Activated naive CD4-positive, alpha-beta T cell treated with anti-CD3 and anti-CD28 coated beads, Interleukin-2, amount 10 ng/mL, durations not matched to agents 7 days and 5 days (primary cell): ENCODE results near the gene RNPS1.

Experiments
- CTCF ChIA-PET: fragments of 350-600 bp; sonication (Branson Sonifier 250); formaldehyde crosslinking; loops from one replicate; lab custom pipeline; 2021; ENCODE audit warnings: antibody characterized with exemption; lab: Charles Lee
- DNase-seq: peaks from one replicate; pipeline ENCODE4 v3.0.0-alpha.2; 2020
- H3K27ac Mint-ChIP-seq: one replicate; pipeline ENCODE4 v1.8.0; 2021; ENCODE audit warnings: mild to moderate bottlenecking, moderate library complexity, mixed read lengths
- H3K27me3 Mint-ChIP-seq: one replicate; pipeline ENCODE4 v1.8.0; 2021; ENCODE audit warnings: mild to moderate bottlenecking, mixed read lengths
- H3K36me3 Mint-ChIP-seq: one replicate; pipeline ENCODE4 v1.8.0; 2021; ENCODE audit warnings: mixed read lengths
- H3K4me1 Mint-ChIP-seq: one replicate; pipeline ENCODE4 v1.8.0; 2021; ENCODE audit warnings: mixed read lengths
- H3K4me3 Mint-ChIP-seq: one replicate; pipeline ENCODE4 v1.8.0; 2021; ENCODE audit warnings: mild to moderate bottlenecking, moderate library complexity, mixed read lengths
- H3K9me3 Mint-ChIP-seq: one replicate; pipeline ENCODE4 v1.8.0; 2021; ENCODE audit warnings: mixed read lengths

Gene RNPS1

GRCh38 chr16:2212362-2213324, 55.3 kb downstream of the RNPS1 start:
- Mint-ChIP-seq H3K27ac (peak overlapping the region; percentile 85), H3K4me3 (peak overlapping the region; percentile 76), H3K27me3 (no peaks in the 10 kb centered on the region), H3K9me3 (no peaks in the 10 kb centered on the region), H3K36me3 (peaks cover 7% of the 10 kb centered on the region), H3K4me1 (peaks cover 33% of the 10 kb centered on the region)
- no peak for DNase-seq
- CTCF ChIA-PET: no interaction called here

DNA sequence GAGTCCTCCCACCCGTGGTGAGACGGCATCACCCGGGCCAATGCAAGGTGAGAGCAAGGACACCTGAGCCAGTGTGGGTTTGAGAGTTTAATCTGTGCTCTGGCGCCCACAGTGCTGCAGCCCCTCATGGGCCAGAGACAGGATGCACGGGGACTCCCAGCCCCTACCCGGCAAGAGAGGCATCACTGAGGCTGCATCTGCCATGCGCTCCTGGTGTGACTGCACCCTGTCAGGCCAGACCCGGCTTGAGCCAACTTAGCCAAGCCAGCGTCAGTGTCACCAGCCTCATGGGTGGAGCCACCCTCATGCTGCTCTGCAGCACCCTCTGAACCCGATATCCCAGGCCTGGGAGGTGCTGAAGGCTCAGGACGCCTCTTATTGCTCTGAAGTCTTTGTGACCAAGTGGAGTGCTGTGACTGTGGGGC, 56.0 kb downstream of the RNPS1 start:
- H3K27me3 Mint-ChIP-seq: no peaks in the 10 kb centered on the region
- no peak overlapping the region for H3K4me3 Mint-ChIP-seq
- H3K4me1 Mint-ChIP-seq: peaks cover 38% of the 10 kb centered on the region
- H3K27ac Mint-ChIP-seq: no peak overlapping the region
- DNase-seq: no peak
- H3K36me3 Mint-ChIP-seq: peaks cover 12% of the 10 kb centered on the region
- CTCF ChIA-PET: no interaction called here
- H3K9me3 Mint-ChIP-seq: no peaks in the 10 kb centered on the region

DNA sequence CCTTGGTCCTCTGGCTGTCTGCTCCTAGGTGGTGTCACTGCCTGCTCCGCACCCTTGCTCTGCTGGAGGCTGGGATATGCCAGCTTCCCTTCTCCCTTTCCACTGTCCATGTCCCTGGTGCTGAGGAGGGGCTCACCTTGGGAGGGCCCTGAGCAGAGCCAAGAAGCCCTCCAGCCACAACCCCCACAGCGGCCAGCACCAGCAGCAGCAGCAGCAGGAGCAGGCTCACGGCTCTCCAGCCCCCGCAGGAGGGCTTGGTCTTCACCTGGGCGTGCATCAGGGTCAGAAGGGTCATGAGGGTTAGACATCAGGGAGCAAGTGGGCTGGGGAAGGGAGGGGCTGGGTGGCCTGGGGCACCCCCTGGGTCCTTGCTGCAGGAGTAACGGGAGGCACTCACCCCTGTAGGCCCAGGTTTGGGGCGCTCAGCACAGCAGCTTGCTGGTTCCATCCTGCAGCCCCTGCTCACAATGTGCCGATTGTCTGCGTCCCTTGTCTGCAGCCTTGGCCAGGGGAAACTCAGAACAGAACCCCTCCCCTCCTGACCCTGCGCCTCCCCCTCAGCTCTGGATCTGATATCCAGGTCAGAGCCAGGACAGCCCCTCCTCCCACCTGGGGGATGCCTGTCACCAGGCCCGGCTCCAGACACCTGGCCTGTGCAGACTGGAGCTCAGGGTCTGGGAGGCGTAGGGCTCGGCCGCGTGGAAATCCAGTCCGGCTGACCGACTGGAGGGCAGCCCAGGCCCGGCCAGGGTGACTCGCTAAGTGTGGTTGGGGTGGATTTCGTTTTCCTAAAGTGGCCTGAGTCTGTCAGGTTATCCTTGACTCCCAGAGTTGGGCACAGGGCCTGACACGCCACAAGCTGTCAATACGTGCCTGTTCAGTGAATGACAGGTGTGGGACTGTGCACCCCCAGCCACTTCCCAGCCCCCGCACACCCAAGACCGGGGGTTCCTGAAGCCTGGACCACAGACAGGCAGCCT, 57.2 kb downstream of the RNPS1 start, which contains the start of gene BRICD5:
Gene BRICD5, minus strand, starts transcription at position 478 of the 980 bp plus-strand sequence. Its CDS starts 30 bp downstream, at position 448.
- Mint-ChIP-seq H3K27ac (no peak within 1 kb of the TSS), H3K9me3 (no peaks in the 10 kb centered on the region), H3K4me1 (peaks cover 40% of the 10 kb centered on the region), H3K27me3 (no peaks in the 10 kb centered on the region), H3K4me3 (no peak within 1 kb of the TSS), H3K36me3 (peaks cover 14% of the 10 kb centered on the region)
- DNase-seq: no peak
- CTCF ChIA-PET: no interaction called here

DNA sequence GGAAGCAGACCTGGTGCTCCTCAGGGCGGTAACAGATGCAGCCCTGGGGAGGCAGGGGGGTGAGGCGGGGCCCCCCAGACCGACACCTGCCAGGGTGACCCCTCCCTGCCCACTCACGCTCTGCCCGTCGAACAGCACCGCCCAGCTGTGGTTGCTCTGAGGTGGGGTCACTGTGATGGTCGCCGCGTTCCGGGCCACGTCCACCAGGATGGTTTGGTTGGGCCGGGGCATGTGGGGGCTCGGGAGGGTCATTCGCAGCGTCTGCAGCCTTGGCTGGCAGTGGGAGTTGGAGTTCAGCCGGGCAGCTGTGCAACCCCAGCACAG, 58.0 kb downstream of the RNPS1 start:
- peaks cover 38% of the 10 kb centered on the region for H3K4me1 Mint-ChIP-seq

GRCh38 chr16:2209258-2210008, 58.5 kb downstream of the RNPS1 start:
- no peak overlapping the region for H3K4me3 Mint-ChIP-seq
- H3K9me3 Mint-ChIP-seq: no peaks in the 10 kb centered on the region
- H3K4me1 Mint-ChIP-seq: peaks cover 42% of the 10 kb centered on the region
- no peaks in the 10 kb centered on the region for H3K27me3 Mint-ChIP-seq
- no peak for DNase-seq
- CTCF ChIA-PET: no interaction called here
- no peak overlapping the region for H3K27ac Mint-ChIP-seq
- H3K36me3 Mint-ChIP-seq: peaks cover 14% of the 10 kb centered on the region

More for the DNA sequence above, 58.0 kb downstream of the RNPS1 start:
- CTCF ChIA-PET: no interaction called here
- H3K9me3 Mint-ChIP-seq: no peaks in the 10 kb centered on the region
- H3K4me3 Mint-ChIP-seq: no peak overlapping the region
- H3K27me3 Mint-ChIP-seq: no peaks in the 10 kb centered on the region
- no peak for DNase-seq
- H3K36me3 Mint-ChIP-seq: peaks cover 14% of the 10 kb centered on the region
- no peak overlapping the region for H3K27ac Mint-ChIP-seq

DNA sequence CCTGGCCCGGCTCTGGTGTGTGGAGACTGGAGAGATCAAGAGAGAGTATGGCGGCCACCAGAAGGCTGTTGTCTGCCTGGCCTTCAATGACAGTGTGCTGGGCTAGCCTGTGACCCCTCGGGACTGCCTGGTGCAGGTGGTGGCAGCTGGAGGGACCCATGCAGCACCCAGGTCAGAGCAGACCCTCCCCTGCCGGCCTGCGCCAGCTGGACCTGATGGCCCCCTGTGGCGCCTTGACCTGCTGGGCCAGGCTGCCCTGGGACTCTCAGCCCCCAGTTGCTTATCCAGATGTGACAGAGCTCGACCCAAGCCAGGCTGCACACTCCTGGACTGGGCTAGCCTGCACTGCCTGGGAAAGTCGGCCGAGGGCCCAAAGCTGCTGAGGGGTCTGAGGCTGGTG, 59.2 kb downstream of the RNPS1 start:
- no peaks in the 10 kb centered on the region for H3K9me3 Mint-ChIP-seq
- H3K27me3 Mint-ChIP-seq: peaks cover under 1% of the 10 kb centered on the region
- DNase-seq: no peak
- H3K27ac Mint-ChIP-seq: no peak overlapping the region
- peaks cover 14% of the 10 kb centered on the region for H3K36me3 Mint-ChIP-seq
- no peak overlapping the region for H3K4me3 Mint-ChIP-seq
- CTCF ChIA-PET: interaction anchor here (0.5 kb wide), 1 partner anchor 16 kb away, joined by 3 read pairs; no protein-coding TSS in a partner anchor
- peaks cover 43% of the 10 kb centered on the region for H3K4me1 Mint-ChIP-seq

- Mint-ChIP-seq H3K36me3 (peaks cover 12% of the 10 kb centered on the region), H3K9me3 (no peaks in the 10 kb centered on the region), H3K27ac (no peak overlapping the region), H3K27me3 (peaks cover 6% of the 10 kb centered on the region), H3K4me1 (peaks cover 43% of the 10 kb centered on the region), H3K4me3 (no peak overlapping the region)
- no peak for DNase-seq
- CTCF ChIA-PET: interaction anchor here (0.5 kb wide), 1 partner anchor 17 kb away, joined by 3 read pairs; no protein-coding TSS in a partner anchor
These were observed 59.6 kb downstream of the RNPS1 start for GRCh38 chr16:2208308-2208707.

- Mint-ChIP-seq H3K4me3 (no peak overlapping the region), H3K9me3 (no peaks in the 10 kb centered on the region), H3K27ac (no peak overlapping the region), H3K27me3 (peaks cover 7% of the 10 kb centered on the region), H3K4me1 (peaks cover 38% of the 10 kb centered on the region), H3K36me3 (peaks cover 10% of the 10 kb centered on the region)
- no peak for DNase-seq
- CTCF ChIA-PET: no interaction called here
These were observed 60.1 kb downstream of the RNPS1 start for GRCh38 chr16:2207872-2208271.

DNA sequence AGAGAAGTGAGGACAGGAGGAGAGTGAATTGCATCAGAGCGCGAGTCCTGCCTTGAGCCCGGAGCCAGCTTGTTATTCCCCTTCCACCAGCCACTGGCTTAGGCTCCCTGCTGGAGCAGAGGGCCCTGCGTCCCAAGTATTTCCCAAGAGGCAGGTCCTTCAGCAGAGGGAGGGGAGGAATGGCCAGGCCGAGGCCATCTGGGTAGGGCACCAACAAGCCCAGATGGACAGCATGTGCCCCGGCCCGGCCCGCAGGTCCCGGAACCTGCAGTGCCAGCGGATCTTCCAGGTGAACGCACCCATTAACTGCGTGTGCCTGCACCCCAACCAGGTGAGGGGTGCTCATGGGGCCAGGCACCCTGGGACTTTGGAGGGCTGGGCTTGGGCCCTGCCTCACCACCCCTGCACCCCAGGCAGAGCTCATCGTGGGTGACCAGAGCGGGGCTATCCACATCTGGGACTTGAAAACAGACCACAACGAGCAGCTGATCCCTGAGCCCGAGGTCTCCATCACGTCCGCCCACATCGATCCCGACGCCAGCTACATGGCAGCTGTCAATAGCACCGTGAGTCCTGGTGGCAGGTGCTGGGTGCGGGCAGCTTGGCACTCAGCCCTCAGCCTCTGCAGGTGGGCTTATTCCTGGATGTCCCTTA, 61.0 kb downstream of the RNPS1 start:
- H3K4me1 Mint-ChIP-seq: peaks cover 32% of the 10 kb centered on the region
- DNase-seq: no peak
- H3K36me3 Mint-ChIP-seq: peaks cover 10% of the 10 kb centered on the region
- peaks cover 16% of the 10 kb centered on the region for H3K27me3 Mint-ChIP-seq
- CTCF ChIA-PET: interaction anchor here (1.0 kb wide), 1 partner anchor 12 kb away, joined by 4 read pairs; no protein-coding TSS in a partner anchor
- peak overlapping the region; percentile 88 for H3K27ac Mint-ChIP-seq
- peak overlapping the region; percentile 69 for H3K4me3 Mint-ChIP-seq
- no peaks in the 10 kb centered on the region for H3K9me3 Mint-ChIP-seq

- DNase-seq: no peak
- Mint-ChIP-seq H3K9me3 (no peaks in the 10 kb centered on the region), H3K27me3 (peaks cover 21% of the 10 kb centered on the region), H3K4me1 (peaks cover 29% of the 10 kb centered on the region), H3K36me3 (peaks cover 10% of the 10 kb centered on the region), H3K27ac (peak overlapping the region; percentile 88), H3K4me3 (peak overlapping the region; percentile 69)
- CTCF ChIA-PET: interaction anchor here (1.0 kb wide), 1 partner anchor 12 kb away, joined by 4 read pairs; no protein-coding TSS in a partner anchor
These were observed 61.5 kb downstream of the RNPS1 start for GRCh38 chr16:2206420-2206779.

GRCh38 chr16:2205967-2206313, 62.0 kb downstream of the RNPS1 start:
- peaks cover 23% of the 10 kb centered on the region for H3K27me3 Mint-ChIP-seq
- CTCF ChIA-PET: no interaction called here
- H3K27ac Mint-ChIP-seq: peak overlapping the region; percentile 88
- H3K36me3 Mint-ChIP-seq: peaks cover 10% of the 10 kb centered on the region
- H3K4me3 Mint-ChIP-seq: peak overlapping the region; percentile 69
- peaks cover 29% of the 10 kb centered on the region for H3K4me1 Mint-ChIP-seq
- H3K9me3 Mint-ChIP-seq: no peaks in the 10 kb centered on the region
- DNase-seq: no peak

GRCh38 chr16:2205104-2205966, 62.6 kb downstream of the RNPS1 start, which contains the start of gene MLST8:
Gene MLST8 (plus strand): TSS chr16:2205454. CDS start chr16:2206086, 632 bp downstream.
- peak; percentile 91 for DNase-seq
- Mint-ChIP-seq H3K4me1 (peaks cover 29% of the 10 kb centered on the region), H3K36me3 (peaks cover 10% of the 10 kb centered on the region), H3K9me3 (no peaks in the 10 kb centered on the region), H3K27ac (peak within 1 kb of the TSS; percentile 88), H3K27me3 (peaks cover 29% of the 10 kb centered on the region), H3K4me3 (peak within 1 kb of the TSS; percentile 69)
- CTCF ChIA-PET: no interaction called here
